Brain microvascular endothelial cell (primary cell): ENCODE measurements around the gene BICD1.
"Not testable (repeated sequence)": the region's sequence is repeated elsewhere in the genome, so short reads cannot be mapped to it uniquely, and the experiment has no call there.

ENCODE experiments used
- DNase-seq: peaks from one replicate; pipeline ENCODE4 v3.0.0-alpha.2; 2020
- H3K27ac ChIP-seq: fragments of 250-450 bp; sonication (Bioruptor Pico); 2 replicates; pipeline ENCODE4 v1.5.1; 2020; ENCODE audit warnings: mild to moderate bottlenecking, moderate library complexity
- H3K27me3 ChIP-seq: fragments of 250-450 bp; sonication (Bioruptor Pico); replicated peaks from 2 replicates; pipeline ENCODE4 v1.5.1; 2020; ENCODE audit warnings: mild to moderate bottlenecking
- H3K36me3 ChIP-seq: fragments of 250-450 bp; sonication (Bioruptor Pico); replicated peaks from 2 replicates; pipeline ENCODE4 v1.5.1; 2020; ENCODE audit warnings: mild to moderate bottlenecking
- H3K4me3 ChIP-seq: 2 replicates; pipeline ENCODE4 v1.5.1; 2011; ENCODE audit warnings: low read depth, mild to moderate bottlenecking, control low read depth, low read length, moderate library complexity
- in situ Hi-C: cut with HindIII; loops from 2 replicates; pipeline ENCODE4 v1.10.0; 2017; ENCODE audit warnings: low sequenced_read_pairs, low pct_ligation_motif_present
- TF ChIP-seq, protein P1 (sequence below): IDR thresholded peaks from 2 replicates; pipeline ENCODE4 v1.5.1; 2011; ENCODE audit warnings: low read depth, mild to moderate bottlenecking, moderate library complexity, low read length, control low read depth, inconsistent platforms; ENCODE audit errors: missing control alignments

The BICD1 gene

GRCh38 chr12:32089586-32089985 is 17.1 kb upstream of the BICD1 start:
- Histone ChIP-seq H3K27me3 (no peaks in the 10 kb centered on the region), H3K27ac (no peak overlapping the region), H3K4me3 (no peak overlapping the region), H3K36me3 (no peaks in the 10 kb centered on the region)
- in situ Hi-C loops: no loop called here
- TF ChIP-seq, protein P1, sequence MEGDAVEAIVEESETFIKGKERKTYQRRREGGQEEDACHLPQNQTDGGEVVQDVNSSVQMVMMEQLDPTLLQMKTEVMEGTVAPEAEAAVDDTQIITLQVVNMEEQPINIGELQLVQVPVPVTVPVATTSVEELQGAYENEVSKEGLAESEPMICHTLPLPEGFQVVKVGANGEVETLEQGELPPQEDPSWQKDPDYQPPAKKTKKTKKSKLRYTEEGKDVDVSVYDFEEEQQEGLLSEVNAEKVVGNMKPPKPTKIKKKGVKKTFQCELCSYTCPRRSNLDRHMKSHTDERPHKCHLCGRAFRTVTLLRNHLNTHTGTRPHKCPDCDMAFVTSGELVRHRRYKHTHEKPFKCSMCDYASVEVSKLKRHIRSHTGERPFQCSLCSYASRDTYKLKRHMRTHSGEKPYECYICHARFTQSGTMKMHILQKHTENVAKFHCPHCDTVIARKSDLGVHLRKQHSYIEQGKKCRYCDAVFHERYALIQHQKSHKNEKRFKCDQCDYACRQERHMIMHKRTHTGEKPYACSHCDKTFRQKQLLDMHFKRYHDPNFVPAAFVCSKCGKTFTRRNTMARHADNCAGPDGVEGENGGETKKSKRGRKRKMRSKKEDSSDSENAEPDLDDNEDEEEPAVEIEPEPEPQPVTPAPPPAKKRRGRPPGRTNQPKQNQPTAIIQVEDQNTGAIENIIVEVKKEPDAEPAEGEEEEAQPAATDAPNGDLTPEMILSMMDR: no peak
- no peak for DNase-seq

- Histone ChIP-seq H3K36me3 (no peaks in the 10 kb centered on the region), H3K27me3 (no peaks in the 10 kb centered on the region), H3K4me3 (no peak overlapping the region), H3K27ac (no peak overlapping the region)
- TF ChIP-seq, protein P1: no peak
- in situ Hi-C loops: no loop called here
- no peak for DNase-seq
Observed at GRCh38 chr12:32091696-32092095, 15.0 kb upstream of the BICD1 start.

DNA sequence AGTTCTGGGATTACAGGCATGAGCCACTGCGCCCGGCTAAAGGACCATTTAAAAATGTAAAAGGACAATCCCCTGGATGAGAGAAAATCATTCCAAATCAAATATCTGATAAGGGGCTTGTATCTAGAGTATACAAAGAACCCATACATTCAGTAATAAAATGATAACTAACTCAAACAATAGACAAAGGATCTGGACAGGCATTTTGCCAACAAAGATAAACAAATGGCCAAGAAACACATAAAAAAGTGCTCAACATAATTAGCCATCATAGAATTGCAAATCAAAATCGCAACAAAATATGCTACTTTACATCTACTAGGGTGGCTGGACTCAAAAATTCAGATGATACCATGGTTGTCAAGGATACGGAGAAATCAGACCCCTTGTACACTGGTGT is 8.5 kb upstream of the BICD1 start:
- in situ Hi-C loops: no loop called here

DNA sequence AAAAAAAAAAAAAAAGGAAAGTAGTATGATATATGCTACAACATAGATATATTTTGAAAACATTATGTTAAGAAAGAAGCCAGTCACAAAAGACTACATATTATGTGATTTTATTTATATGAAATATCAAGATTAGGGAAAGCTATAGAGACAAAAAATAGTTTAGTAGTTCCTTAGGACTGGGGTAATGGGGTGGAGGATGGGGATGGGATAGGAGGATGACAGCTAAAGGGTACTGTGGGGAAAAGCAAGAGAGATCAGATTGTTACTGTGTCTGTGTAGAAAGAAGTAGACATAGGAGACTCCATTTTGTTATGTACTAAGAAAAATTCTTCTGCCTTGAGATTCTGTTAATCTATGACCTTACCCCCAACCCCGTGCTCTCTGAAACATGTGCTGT is 7.4 kb upstream of the BICD1 start:
- H3K27me3 ChIP-seq, H3K27ac ChIP-seq, in situ Hi-C loops, DNase-seq, H3K4me3 ChIP-seq, H3K36me3 ChIP-seq: not testable (repeated sequence)

More for the DNA sequence above, 8.5 kb upstream of the BICD1 start:
- TF ChIP-seq, protein P1: no peak
- no peak overlapping the region for H3K27ac ChIP-seq
- H3K36me3 ChIP-seq: no peaks in the 10 kb centered on the region
- no peaks in the 10 kb centered on the region for H3K27me3 ChIP-seq
- DNase-seq: no peak
- H3K4me3 ChIP-seq: no peak overlapping the region

- TF ChIP-seq, protein P1: no peak
- no peak for DNase-seq
- no peaks in the 10 kb centered on the region for H3K27me3 ChIP-seq
- no peak overlapping the region for H3K4me3 ChIP-seq
- no peak overlapping the region for H3K27ac ChIP-seq
- no peaks in the 10 kb centered on the region for H3K36me3 ChIP-seq
- in situ Hi-C loops: no loop called here
Observed at GRCh38 chr12:32100361-32100760, 6.3 kb upstream of the BICD1 start.

- Histone ChIP-seq H3K4me3 (no peak overlapping the region), H3K27me3 (no peaks in the 10 kb centered on the region), H3K36me3 (no peaks in the 10 kb centered on the region), H3K27ac (no peak overlapping the region)
- in situ Hi-C loops: no loop called here
- no peak for DNase-seq
- TF ChIP-seq, protein P1: no peak
Observed at GRCh38 chr12:32100888-32101287, 5.8 kb upstream of the BICD1 start.

DNA sequence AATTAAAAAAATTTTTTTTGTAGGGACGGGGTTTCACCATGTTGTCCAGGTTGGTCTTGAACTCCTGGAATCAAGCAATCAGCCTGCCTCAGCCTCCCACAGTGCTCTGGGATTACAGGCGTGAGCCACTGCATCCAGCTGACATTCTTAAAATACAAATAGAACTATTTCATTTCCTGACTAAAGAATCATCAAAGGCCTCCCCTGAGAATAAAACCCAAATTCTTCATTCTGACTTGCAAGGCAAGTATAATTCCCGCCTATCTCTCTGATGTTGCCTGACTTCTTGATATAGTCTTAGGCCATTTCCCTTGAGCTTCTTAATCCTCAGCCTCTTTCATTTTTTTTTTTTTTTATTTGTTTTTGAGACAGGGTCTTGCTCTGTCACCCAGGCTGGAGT is 4.4 kb upstream of the BICD1 start:
- H3K36me3 ChIP-seq: no peaks in the 10 kb centered on the region
- H3K27ac ChIP-seq: no peak overlapping the region
- in situ Hi-C loops: no loop called here
- H3K4me3 ChIP-seq: no peak overlapping the region
- no peak for DNase-seq
- TF ChIP-seq, protein P1: no peak
- no peaks in the 10 kb centered on the region for H3K27me3 ChIP-seq
